Ishikawa (cell line): ENCODE results near the gene NT5C2.

Experiments
- CEBPB ChIP-seq: IDR thresholded peaks from 2 replicates; pipeline ENCODE4 v1.6.1; 2012
- CREB1 ChIP-seq: IDR thresholded peaks from 2 replicates; pipeline ENCODE4 v1.6.1; 2012; ENCODE audit warnings: low read depth
- EGR1 ChIP-seq: IDR thresholded peaks from 2 replicates; pipeline ENCODE4 v1.6.1; 2012
- EP300 ChIP-seq: IDR thresholded peaks from 2 replicates; pipeline ENCODE4 v1.6.1; 2012; ENCODE audit warnings: borderline replicate concordance
- FOXM1 ChIP-seq: IDR thresholded peaks from 2 replicates; pipeline ENCODE4 v1.6.1; 2012; ENCODE audit warnings: low read depth, borderline replicate concordance
- MAX ChIP-seq: IDR thresholded peaks from 2 replicates; pipeline ENCODE4 v1.6.1; 2012
- TAF1 ChIP-seq: IDR thresholded peaks from 2 replicates; pipeline ENCODE4 v1.6.1; 2012; ENCODE audit warnings: low read depth, mild to moderate bottlenecking
- TEAD4 ChIP-seq: IDR thresholded peaks from 2 replicates; pipeline ENCODE4 v1.6.1; 2012
- USF1 ChIP-seq: IDR thresholded peaks from 2 replicates; pipeline ENCODE4 v1.6.1; 2012
- YY1 ChIP-seq: IDR thresholded peaks from 2 replicates; pipeline ENCODE4 v1.6.1; 2012; ENCODE audit warnings: low read depth
- ZBTB7A ChIP-seq: IDR thresholded peaks from 2 replicates; pipeline ENCODE4 v1.6.1; 2012; ENCODE audit warnings: low read depth

- TF ChIP-seq CREB1 (no peak), EP300 (no peak), MAX (no peak), CEBPB (no peak), USF1 (no peak), FOXM1 (no peak), TAF1 (no peak), YY1 (no peak), EGR1 (no peak), TEAD4 (no peak), ZBTB7A (no peak)
Measured at GRCh38 chr10:103058034-103058433, 135.0 kb downstream of the NT5C2 start.
